Stimulated activated CD8-positive, alpha-beta memory T cell treated with anti-CD3 and anti-CD28 coated beads, Interleukin-12 subunit alpha, Interleukin-12 subunit beta, amount 100 ng/mL, for 1 hour (primary cell): ENCODE measurements around the gene EBLN1.
"Not testable (repeated sequence)": the region's sequence is repeated elsewhere in the genome, so short reads cannot be mapped to it uniquely, and the experiment has no call there.

Source experiments
- DNase-seq: peaks from one replicate; pipeline ENCODE4 v3.0.0-alpha.2; 2020; ENCODE audit warnings: low read depth

The EBLN1 gene

GRCh38 chr10:22228167-22228938 lies 10.5 kb upstream of the EBLN1 start:
- no peak for DNase-seq

- no peak for DNase-seq
These were observed 8.8 kb upstream of the EBLN1 start for GRCh38 chr10:22226599-22226998.

- DNase-seq, result no peak
These were observed 4.7 kb upstream of the EBLN1 start for GRCh38 chr10:22222236-22223190.

- DNase-seq, result no peak
These were observed 1.5 kb upstream of the EBLN1 start for GRCh38 chr10:22219308-22219707.

- DNase-seq, result no peak
These were observed 633 bp upstream of the EBLN1 start for GRCh38 chr10:22218448-22218847.

- not testable (repeated sequence) for DNase-seq
These were observed 731 bp downstream of the EBLN1 start for GRCh38 chr10:22217084-22217483.

- DNase-seq, result no peak
These were observed 7.5 kb downstream of the EBLN1 start for GRCh38 chr10:22210267-22210666.

- no peak for DNase-seq
These were observed 23.9 kb downstream of the EBLN1 start for GRCh38 chr10:22193945-22194344.

- no peak for DNase-seq
These were observed 32.2 kb downstream of the EBLN1 start for GRCh38 chr10:22185586-22185985.

- DNase-seq, result no peak
These were observed 33.9 kb downstream of the EBLN1 start for GRCh38 chr10:22183771-22184461.

- DNase-seq, result no peak
These were observed 37.1 kb downstream of the EBLN1 start for GRCh38 chr10:22180724-22181123.

- no peak for DNase-seq
These were observed 43.4 kb downstream of the EBLN1 start for GRCh38 chr10:22174442-22174841.

GRCh38 chr10:22171131-22171530 lies 46.7 kb downstream of the EBLN1 start:
- no peak for DNase-seq

- DNase-seq, result no peak
These were observed 47.2 kb downstream of the EBLN1 start for GRCh38 chr10:22170582-22170981.

- no peak for DNase-seq
These were observed 57.8 kb downstream of the EBLN1 start for GRCh38 chr10:22159979-22160378.

GRCh38 chr10:22159180-22159579 lies 58.6 kb downstream of the EBLN1 start:
- DNase-seq, result no peak
